SK-N-SH (cell line): ENCODE results near the gene ENOX2. TPM values are rescaled to one million over a fixed set of nuclear protein-coding genes. Genes with fewer than 3 reads are reported as not detected.

ENCODE experiments used
- CHD2 ChIP-seq: fragments of 150-350 bp; IDR thresholded peaks from 2 replicates; pipeline ENCODE4 v1.6.1; 2018; ENCODE audit warnings: low read length; ENCODE audit not compliant: partially characterized antibody
- ELF1 ChIP-seq: IDR thresholded peaks from 2 replicates; pipeline ENCODE4 v1.4.0; 2012
- EZH2phosphoT487 ChIP-seq: fragments of 200-600 bp; sonication (generic); IDR thresholded peaks from 2 replicates; pipeline ENCODE4 v1.6.1; 2017; ENCODE audit warnings: low read depth, mixed run types, mild to moderate bottlenecking, antibody characterized with exemption, moderate library complexity, borderline replicate concordance
- FOSL2 ChIP-seq: IDR thresholded peaks from 2 replicates; pipeline ENCODE4 v1.4.0; 2012; ENCODE audit warnings: low read depth, mild to moderate bottlenecking, moderate library complexity, borderline replicate concordance
- FOXJ3 ChIP-seq: sonication (generic); formaldehyde crosslinking; IDR thresholded peaks from 2 replicates; pipeline ENCODE4 v1.5.1; 2020; ENCODE audit warnings: mild to moderate bottlenecking, missing genetic modification reagents
- FOXM1 ChIP-seq: IDR thresholded peaks from 2 replicates; pipeline ENCODE4 v1.4.0; 2012; ENCODE audit warnings: low read depth, mild to moderate bottlenecking
- GABPA ChIP-seq: IDR thresholded peaks from 2 replicates; pipeline ENCODE4 v1.4.0; 2012; ENCODE audit warnings: low read depth, mild to moderate bottlenecking
- MAX ChIP-seq: IDR thresholded peaks from 2 replicates; pipeline ENCODE4 v1.4.0; 2012; ENCODE audit warnings: low read depth
- MEF2A ChIP-seq: IDR thresholded peaks from 2 replicates; pipeline ENCODE4 v1.4.0; 2012; ENCODE audit warnings: low read depth, borderline replicate concordance
- NFIC ChIP-seq: IDR thresholded peaks from 2 replicates; pipeline ENCODE4 v1.4.0; 2012; ENCODE audit warnings: borderline replicate concordance
- NRF1 ChIP-seq: IDR thresholded peaks from 2 replicates; pipeline ENCODE4 v1.6.1; 2012; ENCODE audit warnings: low read depth, mild to moderate bottlenecking, low read length
- POLR2AphosphoS5 ChIP-seq: IDR thresholded peaks from 2 replicates; pipeline ENCODE4 v1.6.1; 2012; ENCODE audit warnings: low read depth, low read length
- RAD21 ChIP-seq: IDR thresholded peaks from 2 replicates; pipeline ENCODE4 v1.6.1; 2012; ENCODE audit warnings: mild to moderate bottlenecking, low read length
- RFX5 ChIP-seq: IDR thresholded peaks from 2 replicates; pipeline ENCODE4 v1.6.1; 2012; ENCODE audit warnings: mild to moderate bottlenecking, improper control_type of control experiment, low read length
- RXRA ChIP-seq: IDR thresholded peaks from 2 replicates; pipeline ENCODE4 v1.4.0; 2012; ENCODE audit warnings: low read depth, mild to moderate bottlenecking, borderline replicate concordance
- SMC3 ChIP-seq: IDR thresholded peaks from 2 replicates; pipeline ENCODE4 v1.6.1; 2012; ENCODE audit warnings: low read depth, low read length, improper control_type of control experiment
- TCF12 ChIP-seq: IDR thresholded peaks from 2 replicates; pipeline ENCODE4 v1.4.0; 2012
- TEAD4 ChIP-seq: IDR thresholded peaks from 2 replicates; pipeline ENCODE4 v1.4.0; 2012; ENCODE audit warnings: mild to moderate bottlenecking, borderline replicate concordance; ENCODE audit not compliant: insufficient read depth
- YY1 ChIP-seq: IDR thresholded peaks from 2 replicates; pipeline ENCODE4 v1.4.0; 2012; ENCODE audit warnings: low read depth, mild to moderate bottlenecking
- ZBTB33 ChIP-seq: IDR thresholded peaks from 2 replicates; pipeline ENCODE4 v1.4.0; 2012; ENCODE audit warnings: low read depth, borderline replicate concordance
- polyA plus RNA-seq, 3 experiments: library from polyadenylated mRNA; depleted of rRNA; stranded (reverse); fragments of >200 nt; gene quantifications; 2 replicates each; pipeline ENCODE4 v1.2.3, GENCODE V29; 2012
- TF ChIP-seq, protein P1 (sequence below): fragments of 200-600 bp; sonication (generic); IDR thresholded peaks from 2 replicates; pipeline ENCODE4 v1.6.1; 2017; ENCODE audit warnings: antibody characterized with exemption, mild to moderate bottlenecking, moderate library complexity
- TF ChIP-seq, protein P2 (sequence below): IDR thresholded peaks from 2 replicates; pipeline ENCODE4 v1.4.0; 2012; ENCODE audit warnings: low read depth, borderline replicate concordance
- TF ChIP-seq, protein P3 (sequence below): IDR thresholded peaks from 2 replicates; pipeline ENCODE4; 2012

The ENOX2 gene
- polyA plus RNA-seq, 1 of the 3 experiments (the other 2 are of a cell fraction), result 8.8 TPM

- TF ChIP-seq, protein P1, sequence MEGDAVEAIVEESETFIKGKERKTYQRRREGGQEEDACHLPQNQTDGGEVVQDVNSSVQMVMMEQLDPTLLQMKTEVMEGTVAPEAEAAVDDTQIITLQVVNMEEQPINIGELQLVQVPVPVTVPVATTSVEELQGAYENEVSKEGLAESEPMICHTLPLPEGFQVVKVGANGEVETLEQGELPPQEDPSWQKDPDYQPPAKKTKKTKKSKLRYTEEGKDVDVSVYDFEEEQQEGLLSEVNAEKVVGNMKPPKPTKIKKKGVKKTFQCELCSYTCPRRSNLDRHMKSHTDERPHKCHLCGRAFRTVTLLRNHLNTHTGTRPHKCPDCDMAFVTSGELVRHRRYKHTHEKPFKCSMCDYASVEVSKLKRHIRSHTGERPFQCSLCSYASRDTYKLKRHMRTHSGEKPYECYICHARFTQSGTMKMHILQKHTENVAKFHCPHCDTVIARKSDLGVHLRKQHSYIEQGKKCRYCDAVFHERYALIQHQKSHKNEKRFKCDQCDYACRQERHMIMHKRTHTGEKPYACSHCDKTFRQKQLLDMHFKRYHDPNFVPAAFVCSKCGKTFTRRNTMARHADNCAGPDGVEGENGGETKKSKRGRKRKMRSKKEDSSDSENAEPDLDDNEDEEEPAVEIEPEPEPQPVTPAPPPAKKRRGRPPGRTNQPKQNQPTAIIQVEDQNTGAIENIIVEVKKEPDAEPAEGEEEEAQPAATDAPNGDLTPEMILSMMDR, result no peak
- TF ChIP-seq TCF12 (peak; percentile 82), FOXM1 (no peak), SMC3 (no peak), YY1 (peak; percentile 41; the same call in 1 of the 2 replicates), ELF1 (no peak), ZBTB33 (0 out of 2 replicates have a peak, but pooled peaks have one; percentile 10), MAX (peak; percentile 68; the same call in 1 of the 2 replicates), FOSL2 (peak; percentile 82), RFX5 (no peak), NFIC (peak; percentile 84), POLR2AphosphoS5 (no peak), RAD21 (no peak), RXRA (peak; percentile 61; the same call in 1 of the 2 replicates), CHD2 (no peak), MEF2A (peak; percentile 28; the same call in 1 of the 2 replicates), TEAD4 (peak; percentile 69; the same call in 1 of the 2 replicates), FOXJ3 (CRISPR knock-in tag) (no peak), GABPA (peak; percentile 10; the same call in 1 of the 2 replicates), EZH2phosphoT487 (no peak), NRF1 (no peak)
- TF ChIP-seq, protein P2, sequence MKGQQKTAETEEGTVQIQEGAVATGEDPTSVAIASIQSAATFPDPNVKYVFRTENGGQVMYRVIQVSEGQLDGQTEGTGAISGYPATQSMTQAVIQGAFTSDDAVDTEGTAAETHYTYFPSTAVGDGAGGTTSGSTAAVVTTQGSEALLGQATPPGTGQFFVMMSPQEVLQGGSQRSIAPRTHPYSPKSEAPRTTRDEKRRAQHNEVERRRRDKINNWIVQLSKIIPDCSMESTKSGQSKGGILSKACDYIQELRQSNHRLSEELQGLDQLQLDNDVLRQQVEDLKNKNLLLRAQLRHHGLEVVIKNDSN, result no peak
- TF ChIP-seq, protein P3, sequence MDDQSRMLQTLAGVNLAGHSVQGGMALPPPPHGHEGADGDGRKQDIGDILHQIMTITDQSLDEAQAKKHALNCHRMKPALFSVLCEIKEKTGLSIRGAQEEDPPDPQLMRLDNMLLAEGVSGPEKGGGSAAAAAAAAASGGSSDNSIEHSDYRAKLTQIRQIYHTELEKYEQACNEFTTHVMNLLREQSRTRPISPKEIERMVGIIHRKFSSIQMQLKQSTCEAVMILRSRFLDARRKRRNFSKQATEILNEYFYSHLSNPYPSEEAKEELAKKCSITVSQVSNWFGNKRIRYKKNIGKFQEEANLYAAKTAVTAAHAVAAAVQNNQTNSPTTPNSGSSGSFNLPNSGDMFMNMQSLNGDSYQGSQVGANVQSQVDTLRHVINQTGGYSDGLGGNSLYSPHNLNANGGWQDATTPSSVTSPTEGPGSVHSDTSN, result peak; percentile 96
These were observed 132.4 kb downstream of the ENOX2 start (continued) for GRCh38 chrX:130770615-130771014.
